Lung (tissue), 12 donors: ENCODE measurements around the gene DNM1L. TPM values are rescaled to one million over a fixed set of nuclear protein-coding genes. Genes with fewer than 3 reads are reported as not detected.

Source experiments
- ATAC-seq: fragments of 200-7000 bp; cut with Tn5 transposase; one replicate; pipeline ENCODE4 v1.9.1; 2020; ENCODE audit warnings: moderate number of reproducible peaks; ENCODE audit not compliant: insufficient read depth, low FRiP score
- DNase-seq, 3 donors: peaks; one replicate each; pipeline ENCODE4 v3.0.0-alpha.2; 2013 to 2017
- H3K27ac ChIP-seq, 2 donors: one replicate each; pipeline ENCODE4 v1.5.1; 2013; ENCODE audit warnings: mild to moderate bottlenecking in 2 of 2, moderate library complexity in 2 of 2, control low read depth in 1 of 2, inconsistent platforms in 1 of 2, low read depth in 1 of 2, low read length in 1 of 2
- H3K27me3 ChIP-seq, 3 donors: one replicate each; pipeline ENCODE4 v1.5.1; 2013; ENCODE audit warnings: low read length in 2 of 3; ENCODE audit not compliant: control insufficient read depth in 3 of 3, insufficient read depth in 3 of 3
- H3K36me3 ChIP-seq, 4 donors: one replicate each; pipeline ENCODE4 v1.5.1; 2013; ENCODE audit warnings: low read length in 4 of 4, mild to moderate bottlenecking in 1 of 4, moderate library complexity in 1 of 4; ENCODE audit not compliant: control insufficient read depth in 4 of 4, insufficient read depth in 4 of 4
- H3K4me1 ChIP-seq, 5 donors: one replicate each; pipeline ENCODE4 v1.5.1; 2013; ENCODE audit warnings: low read length in 5 of 5, mild to moderate bottlenecking in 2 of 5, moderate library complexity in 1 of 5; ENCODE audit not compliant: control insufficient read depth in 5 of 5, insufficient read depth in 5 of 5
- H3K4me3 ChIP-seq: one replicate; pipeline ENCODE4 v1.5.1; 2013; ENCODE audit warnings: mild to moderate bottlenecking, control low read depth, moderate library complexity
- H3K9ac ChIP-seq, 2 donors: one replicate each; pipeline ENCODE4 v1.5.1; 2013; ENCODE audit warnings: low read length in 2 of 2, control low read depth in 1 of 2; ENCODE audit not compliant: insufficient read depth in 1 of 2
- H3K9me3 ChIP-seq, 4 donors: one replicate each; pipeline ENCODE4 v1.5.1; 2013; ENCODE audit warnings: low read length in 3 of 4, mild to moderate bottlenecking in 1 of 4, moderate library complexity in 1 of 4; ENCODE audit not compliant: control insufficient read depth in 4 of 4, insufficient read depth in 3 of 4
- WGBS, 2 donors: extraction: QIAGEN DNeasy Blood & Tissue Kit; methylation state at CpG; one replicate each; pipeline ENCODE4 v1.1.7; 2013; 5-methylcytosine and 5-hydroxymethylcytosine counted together
- polyA plus RNA-seq, 2 donors: library from polyadenylated mRNA; stranded (reverse); fragments of 200-250 nt; gene quantifications; one replicate each; pipeline ENCODE4 v1.2.1, GENCODE V29; 2013
- total RNA-seq, 2 donors: library from RNA; depleted of rRNA in 1 of 2; stranded (reverse); fragments of >200 nt in 1 of 2; gene quantifications; one replicate each; pipeline ENCODE4 v1.2.1, GENCODE V29; 2014 to 2021
- TF ChIP-seq, protein P1 (sequence below): IDR thresholded peaks from 2 replicates; pipeline ENCODE4 v1.5.1; 2012; ENCODE audit warnings: mild to moderate bottlenecking; ENCODE audit errors: control extremely low read depth, extremely low read depth
- donor health status: control.
- donor health status: control.
- donor health status: Bipolar disorder and iron deficiency.
- donor health status: healthy.
- donor health status: DM: yes; HTN: yes; CAD: no.

Gene DNM1L
- total and polyA plus RNA-seq, 4 donors, result 27.4 to 88.1 (median 41.0) TPM

DNA sequence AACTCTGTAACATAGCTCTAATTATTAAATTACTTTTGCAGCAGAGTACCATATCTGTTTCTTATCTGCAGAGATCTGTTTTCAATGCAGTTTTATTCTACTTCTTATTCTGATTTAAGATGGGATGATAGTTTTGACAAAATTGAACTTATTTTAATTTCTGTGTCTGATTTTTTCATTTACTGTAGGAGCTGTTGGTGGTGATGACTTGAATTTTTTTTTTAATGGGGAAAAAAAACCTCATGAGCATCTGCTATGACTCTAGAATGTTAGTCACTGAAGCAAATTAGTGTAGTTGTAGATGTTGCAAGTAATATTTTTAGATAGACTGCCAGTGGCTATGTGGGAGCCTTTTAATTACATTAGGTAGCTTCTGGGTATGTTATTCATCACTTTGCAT is 23.4 kb downstream of the DNM1L start:
- H3K27me3 ChIP-seq, result no peaks in the 10 kb centered on the region
- DNase-seq (no peak), ATAC-seq (no peak)
- no peak overlapping the region for H3K27ac ChIP-seq
- H3K9me3 ChIP-seq, result no peaks in the 10 kb centered on the region
- no peak overlapping the region for H3K9ac ChIP-seq
- peaks cover 0 to 4% (median 0%) of the 10 kb centered on the region in 4 donors for H3K36me3 ChIP-seq
- H3K4me3 ChIP-seq, result no peak overlapping the region
- TF ChIP-seq, protein P1, sequence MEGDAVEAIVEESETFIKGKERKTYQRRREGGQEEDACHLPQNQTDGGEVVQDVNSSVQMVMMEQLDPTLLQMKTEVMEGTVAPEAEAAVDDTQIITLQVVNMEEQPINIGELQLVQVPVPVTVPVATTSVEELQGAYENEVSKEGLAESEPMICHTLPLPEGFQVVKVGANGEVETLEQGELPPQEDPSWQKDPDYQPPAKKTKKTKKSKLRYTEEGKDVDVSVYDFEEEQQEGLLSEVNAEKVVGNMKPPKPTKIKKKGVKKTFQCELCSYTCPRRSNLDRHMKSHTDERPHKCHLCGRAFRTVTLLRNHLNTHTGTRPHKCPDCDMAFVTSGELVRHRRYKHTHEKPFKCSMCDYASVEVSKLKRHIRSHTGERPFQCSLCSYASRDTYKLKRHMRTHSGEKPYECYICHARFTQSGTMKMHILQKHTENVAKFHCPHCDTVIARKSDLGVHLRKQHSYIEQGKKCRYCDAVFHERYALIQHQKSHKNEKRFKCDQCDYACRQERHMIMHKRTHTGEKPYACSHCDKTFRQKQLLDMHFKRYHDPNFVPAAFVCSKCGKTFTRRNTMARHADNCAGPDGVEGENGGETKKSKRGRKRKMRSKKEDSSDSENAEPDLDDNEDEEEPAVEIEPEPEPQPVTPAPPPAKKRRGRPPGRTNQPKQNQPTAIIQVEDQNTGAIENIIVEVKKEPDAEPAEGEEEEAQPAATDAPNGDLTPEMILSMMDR, result no peak
- peaks cover 0 to 4% (median 0%) of the 10 kb centered on the region in 5 donors for H3K4me1 ChIP-seq

DNA sequence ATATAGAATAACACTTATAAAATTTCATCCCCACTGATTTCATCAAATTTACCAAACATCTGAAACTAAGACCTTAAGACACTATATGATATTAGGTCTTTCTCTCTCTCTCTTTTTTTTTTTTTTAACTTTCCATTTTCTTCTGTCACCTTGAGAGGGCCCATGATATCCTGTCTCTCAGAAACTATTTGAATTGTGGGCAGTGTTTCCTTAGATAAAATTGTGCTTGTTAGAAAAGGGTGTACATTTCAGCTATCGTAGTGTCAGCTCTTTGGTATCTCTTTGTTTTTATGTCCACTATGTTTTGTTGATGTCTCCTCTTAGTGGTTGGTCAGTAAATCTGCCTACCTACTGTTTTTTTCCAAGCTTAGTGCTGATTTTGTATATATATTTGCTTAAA is 23.8 kb downstream of the DNM1L start:
- DNase-seq, result no peak
- TF ChIP-seq, protein P1, result no peak
- 71 to 76% methylated on average over 1 of the region's 1 CpG for WGBS, 2 donors

DNA sequence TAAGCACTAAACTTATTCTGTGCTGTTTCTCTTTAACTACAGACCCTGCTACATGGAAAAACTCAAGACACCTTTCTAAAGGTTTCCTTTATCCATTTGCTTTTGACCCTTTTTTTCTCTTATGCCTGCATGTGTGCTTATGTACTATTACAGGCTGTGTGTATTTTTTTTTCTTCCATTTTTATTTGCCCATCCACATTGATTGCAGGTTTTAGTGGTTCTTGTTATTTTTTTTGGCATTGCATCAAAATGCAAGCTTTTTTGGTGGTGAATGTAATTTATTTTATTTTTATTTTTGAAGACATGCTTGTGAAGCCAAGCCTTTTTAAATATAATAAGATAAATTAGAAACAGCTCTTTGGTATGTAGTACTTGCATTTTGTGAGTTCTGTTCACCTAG is 26.7 kb downstream of the DNM1L start:
- H3K4me3 ChIP-seq, result no peak overlapping the region
- no peaks in the 10 kb centered on the region for H3K9me3 ChIP-seq
- H3K27ac ChIP-seq, result no peak overlapping the region
- peaks cover 0 to 4% (median 2%) of the 10 kb centered on the region in 4 donors for H3K36me3 ChIP-seq
- no peaks in the 10 kb centered on the region for H3K27me3 ChIP-seq
- H3K4me1 ChIP-seq, result no peaks in the 10 kb centered on the region
- ATAC-seq, result no peak
- H3K9ac ChIP-seq, result no peak overlapping the region
- TF ChIP-seq, protein P1, result no peak
- no peak for DNase-seq

More for the DNA sequence above, 23.8 kb downstream of the DNM1L start:
- H3K4me3 ChIP-seq, result no peak overlapping the region
- H3K27me3 ChIP-seq, result no peaks in the 10 kb centered on the region
- H3K9ac ChIP-seq, result no peak overlapping the region
- H3K27ac ChIP-seq, result no peak overlapping the region
- H3K4me1 ChIP-seq, result peaks cover 0 to 4% (median 0%) of the 10 kb centered on the region in 5 donors
- H3K36me3 ChIP-seq, result peaks cover 0 to 4% (median under 1%) of the 10 kb centered on the region in 4 donors
- no peaks in the 10 kb centered on the region for H3K9me3 ChIP-seq
- ATAC-seq, result no peak

DNA sequence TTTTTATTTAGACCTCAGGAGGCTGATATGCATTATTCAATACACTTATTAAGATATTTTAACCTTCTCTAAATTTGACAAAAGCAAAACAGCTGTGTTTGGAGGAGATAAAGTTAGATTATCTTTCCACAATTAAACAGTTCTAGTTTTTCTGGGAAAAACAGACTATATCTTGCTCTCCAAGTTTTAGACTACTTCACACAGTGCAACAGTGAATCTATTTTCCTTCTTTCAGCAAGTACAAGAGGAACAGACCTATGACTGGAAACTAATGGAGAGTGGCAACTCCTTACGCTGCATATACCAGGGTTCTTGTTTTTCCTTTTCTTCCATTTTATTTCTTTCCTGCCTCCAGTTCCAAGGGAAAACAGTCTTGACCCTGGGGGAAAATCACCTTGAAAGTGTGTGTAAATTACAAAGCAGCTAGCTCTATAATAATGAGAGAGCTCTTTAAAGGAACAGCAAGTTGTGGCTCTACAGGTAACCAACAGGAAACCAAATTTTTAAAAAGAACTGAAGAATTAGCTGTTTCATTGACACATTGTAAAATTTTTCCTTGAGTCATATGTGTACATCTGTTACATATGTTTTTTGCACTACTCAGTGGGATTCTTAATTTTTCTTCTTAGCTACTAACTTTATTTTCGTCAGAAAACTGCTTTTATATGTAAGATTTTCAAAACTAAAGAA is 27.4 kb downstream of the DNM1L start:
- Histone ChIP-seq H3K27me3 (no peaks in the 10 kb centered on the region), H3K36me3 (peaks cover 3 to 10% (median 9%) of the 10 kb centered on the region in 4 donors), H3K4me1 (no peaks in the 10 kb centered on the region), H3K4me3 (no peak overlapping the region), H3K27ac (no peak overlapping the region), H3K9ac (no peak overlapping the region), H3K9me3 (no peaks in the 10 kb centered on the region)
- DNase-seq (no peak), ATAC-seq (no peak)
- TF ChIP-seq, protein P1, result no peak
- WGBS, 2 donors, result 89 to 96% methylated on average over 2 of the region's 2 CpGs
